HCT116 (cell line): ENCODE results near the gene DIP2C. TPM values are rescaled to one million over a fixed set of nuclear protein-coding genes. Genes with fewer than 3 reads are reported as not detected.

ENCODE experiments used
- ATAC-seq: fragments of 200-7000 bp; cut with Tn5 transposase; 2 replicates; pipeline ENCODE4 v1.9.1; 2020; ENCODE audit warnings: mild to moderate bottlenecking, moderate library complexity
- BruUV-seq: library from RNA; stranded (reverse); fragments of 400-500 nt; replicated peaks from 2 replicates; lab custom pipeline; 2021; lab: Mats Ljungman, UMichigan
- CTCF ChIA-PET: fragments of 300-600 bp; sonication (Branson Sonifier 250); formaldehyde crosslinking; loops from one replicate; lab custom pipeline; 2021; ENCODE audit warnings: antibody characterized with exemption; lab: Charles Lee
- POLR2A ChIA-PET: fragments of 300-600, 350-600 bp; sonication (Branson Sonifier 250); formaldehyde crosslinking; loops from one replicate; lab custom pipeline; 2021; ENCODE audit warnings: antibody characterized with exemption; lab: Charles Lee
- RAD21 ChIA-PET, 2 experiments: fragments of 300-600 bp; sonication (Branson Sonifier 250); formaldehyde crosslinking; loops; one replicate each; lab custom pipeline; 2023; ENCODE audit warnings: low total read pairs in 2 of 2; ENCODE audit not compliant: uncharacterized antibody in 2 of 2, unreplicated experiment in 2 of 2, low non-redundant PET in 1 of 2; lab: Charles Lee
- DNase-seq: peaks from one replicate; pipeline ENCODE4 v3.0.0-alpha.2; 2010; ENCODE audit warnings: low read depth, low spot score
- H2AFZ ChIP-seq: fragments of 200-600 bp; shearing (Covaris generic), sonication (generic); 2 replicates; pipeline ENCODE4 v1.6.1; 2017; ENCODE audit warnings: low read depth, mixed run types, mixed read lengths, antibody characterized with exemption, low read length; ENCODE audit not compliant: poor library complexity, severe bottlenecking
- H3K27ac ChIP-seq: 2 replicates; pipeline ENCODE4 v1.5.1; 2012; ENCODE audit warnings: low read depth, low read length
- H3K27me3 ChIP-seq: fragments of 200-600 bp; sonication (generic); 2 replicates; pipeline ENCODE4 v1.6.1; 2016; ENCODE audit warnings: mixed run types, low read length, mixed read lengths; ENCODE audit not compliant: insufficient read depth
- H3K36me3 ChIP-seq, 2 experiments: fragments of 200-500 bp in 1 of 2; fragments of 200-600 bp in 1 of 2; sonication (Bioruptor generic) in 1 of 2; sonication (generic) in 1 of 2; 2 replicates each; pipeline versions ENCODE4 v1.5.1 to v1.6.1; 2014 to 2016; ENCODE audit warnings: low read length in 2 of 2, inconsistent platforms in 1 of 2, mixed read lengths in 1 of 2, mixed run types in 1 of 2; ENCODE audit not compliant: insufficient read depth in 2 of 2, control insufficient read depth in 1 of 2
- H3K4me1 ChIP-seq, 2 experiments: fragments of 200-600 bp in 1 of 2; sonication (generic) in 1 of 2; 2 replicates each; pipeline versions ENCODE4 v1.5.1 to v1.6.1; 2012 to 2017; ENCODE audit warnings: low read length in 2 of 2, inconsistent platforms in 1 of 2, mild to moderate bottlenecking in 1 of 2, mixed read lengths in 1 of 2, mixed run types in 1 of 2, moderate library complexity in 1 of 2; ENCODE audit not compliant: insufficient read depth in 2 of 2, control insufficient read depth in 1 of 2
- H3K4me2 ChIP-seq: fragments of 200-600 bp; sonication (generic); 2 replicates; pipeline ENCODE4 v1.6.1; 2017; ENCODE audit warnings: mixed run types, low read length, mixed read lengths
- H3K4me3 ChIP-seq, 2 experiments: fragments of 200-600 bp in 1 of 2; sonication (generic) in 1 of 2; replicated peaks in 1 of 2; 2 replicates each; pipeline ENCODE4 v1.5.1; 2011 to 2016; ENCODE audit warnings: low read length in 2 of 2, control low read depth in 1 of 2, low read depth in 1 of 2, mild to moderate bottlenecking in 1 of 2, mixed read lengths in 1 of 2, mixed run types in 1 of 2
- H3K79me2 ChIP-seq: fragments of 200-600 bp; sonication (generic); 2 replicates; pipeline ENCODE4 v1.6.1; 2017; ENCODE audit warnings: mild to moderate bottlenecking, mixed run types, low read length, moderate library complexity, mixed read lengths; ENCODE audit not compliant: insufficient read depth
- H3K9ac ChIP-seq: fragments of 200-600 bp; sonication (generic); 2 replicates; pipeline ENCODE4 v1.6.1; 2016; ENCODE audit warnings: low read length, mixed read lengths
- H3K9me2 ChIP-seq: fragments of 200-600 bp; sonication (generic), shearing (Covaris generic); 2 replicates; pipeline ENCODE4 v1.6.1; 2017; ENCODE audit warnings: mixed run types, mild to moderate bottlenecking, moderate library complexity; ENCODE audit not compliant: insufficient read depth
- H3K9me3 ChIP-seq, 2 experiments: fragments of 200-500 bp in 1 of 2; fragments of 200-600 bp in 1 of 2; sonication (Bioruptor generic) in 1 of 2; sonication (generic) in 1 of 2; 2 replicates each; pipeline ENCODE4 v1.6.1; 2014 to 2017; ENCODE audit warnings: low read length in 2 of 2, mixed read lengths in 2 of 2, inconsistent platforms in 1 of 2, low read depth in 1 of 2, mild to moderate bottlenecking in 1 of 2, mixed run types in 1 of 2, moderate library complexity in 1 of 2; ENCODE audit not compliant: control insufficient read depth in 1 of 2, insufficient read depth in 1 of 2
- H4K20me1 ChIP-seq: fragments of 200-600 bp; sonication (generic), shearing (Covaris generic); 2 replicates; pipeline ENCODE4 v1.6.1; 2017; ENCODE audit warnings: mixed run types, mild to moderate bottlenecking, moderate library complexity; ENCODE audit not compliant: insufficient read depth
- CEBPB ChIP-seq: IDR thresholded peaks from 2 replicates; pipeline ENCODE4 v1.6.1; 2012; ENCODE audit warnings: low read depth
- CTCF ChIP-seq, 3 experiments: fragments of 200-600 bp in 1 of 3; sonication (generic) in 1 of 3; IDR thresholded peaks in 2 of 3; conservative IDR thresholded peaks in 1 of 3; 2 replicates each; pipeline ENCODE4 v1.5.1; 2012 to 2017; ENCODE audit warnings: low read depth in 2 of 3, low read length in 2 of 3, antibody characterized with exemption in 1 of 3, borderline replicate concordance in 1 of 3, control low read depth in 1 of 3, mild to moderate bottlenecking in 1 of 3, mixed read lengths in 1 of 3, mixed run types in 1 of 3, moderate library complexity in 1 of 3; ENCODE audit not compliant: insufficient read depth in 1 of 3
- ELF1 ChIP-seq: IDR thresholded peaks from 2 replicates; pipeline ENCODE4 v1.6.1; 2012; ENCODE audit warnings: low read depth, borderline replicate concordance
- EZH2 ChIP-seq: fragments of 200-600 bp; sonication (generic); IDR thresholded peaks from 2 replicates; pipeline ENCODE4 v1.6.1; 2017; ENCODE audit warnings: antibody characterized with exemption, mixed run types
- EZH2phosphoT487 ChIP-seq: fragments of 200-600 bp; IDR thresholded peaks from 2 replicates; pipeline ENCODE4 v1.6.1; 2018; ENCODE audit warnings: antibody characterized with exemption, borderline replicate concordance
- FOSL1 ChIP-seq: IDR thresholded peaks from 2 replicates; pipeline ENCODE4 v1.6.1; 2012; ENCODE audit warnings: low read depth
- JUND ChIP-seq: IDR thresholded peaks from 2 replicates; pipeline ENCODE4 v1.6.1; 2012
- POLR2A ChIP-seq: IDR thresholded peaks from 2 replicates; pipeline ENCODE4 v1.7.0; 2011; ENCODE audit warnings: borderline replicate concordance; ENCODE audit not compliant: insufficient read depth, insufficient read length; ENCODE audit errors: extremely low read depth
- POLR2AphosphoS5 ChIP-seq: IDR thresholded peaks from 2 replicates; pipeline ENCODE4 v1.6.1; 2011; ENCODE audit warnings: mild to moderate bottlenecking, low read depth, low read length, moderate library complexity
- SP1 ChIP-seq: IDR thresholded peaks from 2 replicates; pipeline ENCODE4 v1.6.1; 2012; ENCODE audit warnings: low read depth
- SRF ChIP-seq: IDR thresholded peaks from 2 replicates; pipeline ENCODE4 v1.6.1; 2012; ENCODE audit warnings: low read depth
- TCF7L2 ChIP-seq: IDR thresholded peaks from 2 replicates; pipeline ENCODE4 v1.7.0; 2011; ENCODE audit warnings: borderline replicate concordance, inconsistent platforms; ENCODE audit not compliant: insufficient read depth, insufficient read length; ENCODE audit errors: extremely low read depth
- ZBTB33 ChIP-seq: IDR thresholded peaks from 2 replicates; pipeline ENCODE4 v1.6.1; 2011; ENCODE audit warnings: mild to moderate bottlenecking, low read length, moderate library complexity; ENCODE audit not compliant: insufficient replicate concordance; ENCODE audit errors: extremely low read depth
- ZFX ChIP-seq: fragments of 450-650 bp; IDR thresholded peaks from 2 replicates; pipeline ENCODE4 v1.6.1; 2017
- ZNF274 ChIP-seq: fragments of 200-500 bp; sonication (Bioruptor generic); IDR thresholded peaks from 2 replicates; pipeline ENCODE4 v1.6.1; 2014; ENCODE audit warnings: mild to moderate bottlenecking, low read depth, low read length, inconsistent platforms
- intact Hi-C: fragments of 100-400 bp; cut with micrococcal nuclease; formaldehyde crosslinking; loops from 2 replicates; pipeline ENCODE4 v1.10.0; 2022
- total RNA-seq: library from RNA; stranded (reverse); gene quantifications from one replicate; pipeline ENCODE4 v1.2.1, GENCODE V29; 2021; ENCODE audit not compliant: unreplicated experiment

DIP2C gene
- total RNA-seq, 1 experiment from 2014 or later: 15.4 TPM

- H2AFZ ChIP-seq: no peak overlapping the region
- H3K9me2 ChIP-seq: no peaks in the 10 kb centered on the region
- no peak overlapping the region for H3K4me3 ChIP-seq
- no peak for DNase-seq
- BruUV-seq: no TSS peak
- RAD21 ChIA-PET: no interaction called here
- H3K9me3 ChIP-seq: no peaks in the 10 kb centered on the region
- H3K9ac ChIP-seq: no peak overlapping the region
- intact Hi-C loops: no loop called here
- no peaks in the 10 kb centered on the region for H3K79me2 ChIP-seq
- POLR2A ChIA-PET: no interaction called here
- TF ChIP-seq JUND (no peak), POLR2AphosphoS5 (no peak), ZBTB33 (no peak), ZNF274 (no peak), TCF7L2 (no peak), ELF1 (no peak), FOSL1 (no peak), SRF (no peak), ZFX (no peak), CTCF (IDR thresholded peaks at IDR 0.05 in 2 of 3, conservative IDR thresholded peaks at IDR 0.05 in 1 of 3; ENCODE audit: borderline replicate concordance in 1 of 3, insufficient read depth in 1 of 3, low read depth in 2 of 3, low read length in 2 of 3) (no peak), EZH2 (no peak), EZH2phosphoT487 (no peak), SP1 (no peak), POLR2A (no peak), CEBPB (no peak)
- peaks cover 7% of the 10 kb centered on the region in 2 experiments; a peak in 2 of 4 replicates for H3K4me1 ChIP-seq
- CTCF ChIA-PET: no interaction called here
- H3K4me2 ChIP-seq: no peak overlapping the region
- no peak for ATAC-seq
- no peaks in the 10 kb centered on the region for H3K36me3 ChIP-seq
- H4K20me1 ChIP-seq: no peaks in the 10 kb centered on the region
- H3K27ac ChIP-seq: no peak overlapping the region
- no peaks in the 10 kb centered on the region for H3K27me3 ChIP-seq
Measured at GRCh38 chr10:551373-552252, 137.9 kb downstream of the DIP2C start.
